RKO (cell line): ENCODE data around the gene FNBP1.

ENCODE experiments used
- DNase-seq: peaks from one replicate; pipeline ENCODE4 v3.0.0-alpha.2; 2016; ENCODE audit warnings: low spot score

Gene FNBP1

GRCh38 chr9:129889941-129890717 lies 152.9 kb downstream of the FNBP1 start:
- DNase-seq: no peak

GRCh38 chr9:129889122-129889940 lies 153.7 kb downstream of the FNBP1 start:
- no peak for DNase-seq

- no peak for DNase-seq
Observed at GRCh38 chr9:129888293-129889121, 154.5 kb downstream of the FNBP1 start.

- DNase-seq: peak; percentile 50
Observed at GRCh38 chr9:129887334-129888292, 155.4 kb downstream of the FNBP1 start.

- DNase-seq: no peak
Observed at GRCh38 chr9:129886226-129887174, 156.5 kb downstream of the FNBP1 start.

GRCh38 chr9:129885670-129886106 lies 157.3 kb downstream of the FNBP1 start:
- peak; percentile 93 for DNase-seq

- DNase-seq: no peak
Observed at GRCh38 chr9:129885018-129885669, 157.8 kb downstream of the FNBP1 start.

GRCh38 chr9:129884220-129885017 lies 158.6 kb downstream of the FNBP1 start:
- peak; percentile 83 for DNase-seq

- no peak for DNase-seq
Observed at GRCh38 chr9:129881547-129882324, 161.3 kb downstream of the FNBP1 start.

GRCh38 chr9:129880654-129881546 lies 162.1 kb downstream of the FNBP1 start:
- DNase-seq: no peak

- DNase-seq: no peak
Observed at GRCh38 chr9:129879991-129880653, 162.9 kb downstream of the FNBP1 start.

- DNase-seq: no peak
Observed at GRCh38 chr9:129879103-129879699, 163.8 kb downstream of the FNBP1 start.

GRCh38 chr9:129878291-129878690 lies 164.7 kb downstream of the FNBP1 start:
- no peak for DNase-seq

GRCh38 chr9:129876815-129877214 lies 166.2 kb downstream of the FNBP1 start:
- DNase-seq: no peak

GRCh38 chr9:129875687-129876395 lies 167.1 kb downstream of the FNBP1 start:
- peak; percentile 52 for DNase-seq
